ENCODE measurements around the gene TC2N.
"Not testable (repeated sequence)": the region's sequence is repeated elsewhere in the genome, so short reads cannot be mapped to it uniquely, and the experiment has no call there.

DNA sequence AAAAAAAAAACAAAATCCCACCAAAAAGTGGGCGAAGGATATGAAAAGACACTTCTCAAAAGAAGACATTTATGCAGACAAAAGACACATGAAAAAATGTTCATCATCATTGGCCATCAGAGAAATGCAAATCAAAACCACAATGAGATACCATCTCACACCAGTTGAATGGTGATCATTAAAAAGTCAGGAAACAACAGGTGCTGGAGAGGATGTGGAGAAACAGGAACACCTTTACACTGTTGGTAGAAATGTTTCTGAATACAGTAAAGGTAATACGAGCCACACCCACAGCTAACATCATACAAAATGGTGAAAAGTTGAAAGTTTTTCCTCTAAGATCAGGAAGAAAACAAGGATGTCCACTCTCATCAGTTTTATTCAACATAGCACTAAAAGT is 127.5 kb downstream of the TC2N start:
- TF ChIP-seq, protein P1, sequence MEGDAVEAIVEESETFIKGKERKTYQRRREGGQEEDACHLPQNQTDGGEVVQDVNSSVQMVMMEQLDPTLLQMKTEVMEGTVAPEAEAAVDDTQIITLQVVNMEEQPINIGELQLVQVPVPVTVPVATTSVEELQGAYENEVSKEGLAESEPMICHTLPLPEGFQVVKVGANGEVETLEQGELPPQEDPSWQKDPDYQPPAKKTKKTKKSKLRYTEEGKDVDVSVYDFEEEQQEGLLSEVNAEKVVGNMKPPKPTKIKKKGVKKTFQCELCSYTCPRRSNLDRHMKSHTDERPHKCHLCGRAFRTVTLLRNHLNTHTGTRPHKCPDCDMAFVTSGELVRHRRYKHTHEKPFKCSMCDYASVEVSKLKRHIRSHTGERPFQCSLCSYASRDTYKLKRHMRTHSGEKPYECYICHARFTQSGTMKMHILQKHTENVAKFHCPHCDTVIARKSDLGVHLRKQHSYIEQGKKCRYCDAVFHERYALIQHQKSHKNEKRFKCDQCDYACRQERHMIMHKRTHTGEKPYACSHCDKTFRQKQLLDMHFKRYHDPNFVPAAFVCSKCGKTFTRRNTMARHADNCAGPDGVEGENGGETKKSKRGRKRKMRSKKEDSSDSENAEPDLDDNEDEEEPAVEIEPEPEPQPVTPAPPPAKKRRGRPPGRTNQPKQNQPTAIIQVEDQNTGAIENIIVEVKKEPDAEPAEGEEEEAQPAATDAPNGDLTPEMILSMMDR (conservative IDR thresholded peaks at IDR 0.05) = not testable (repeated sequence)
- TF ChIP-seq EZH2 (IDR thresholded peaks at IDR 0.05; ENCODE audit: low read depth) = not testable (repeated sequence)
